Erythroblast (primary cell): ENCODE measurements around the gene CIDEB.

Experiments used
- GATA1 ChIP-seq: IDR thresholded peaks from 2 replicates; pipeline ENCODE4 v1.6.1; 2011; ENCODE audit warnings: low read depth, mild to moderate bottlenecking, control low read depth, low read length, moderate library complexity
- POLR2A ChIP-seq: IDR thresholded peaks from 2 replicates; pipeline ENCODE4 v1.6.1; 2011; ENCODE audit warnings: mild to moderate bottlenecking, low read length

GRCh38 chr14:24274101-24274543 is 33.7 kb downstream of the CIDEB start:
- TF ChIP-seq POLR2A (no peak), GATA1 (no peak)
